Caco-2 (cell line): ENCODE results near the gene TAOK2. TPM values are rescaled to one million over a fixed set of nuclear protein-coding genes. Genes with fewer than 3 reads are reported as not detected.
"Not testable (repeated sequence)": the region's sequence is repeated elsewhere in the genome, so short reads cannot be mapped to it uniquely, and the experiment has no call there.

Experiments used
- BruUV-seq: library from RNA; stranded (reverse); fragments of 400-500 nt; replicated peaks from 2 replicates; lab custom pipeline; 2021; lab: Mats Ljungman, UMichigan
- CTCF ChIA-PET: fragments of 300-600 bp; sonication (Branson Sonifier 250); formaldehyde crosslinking; loops from one replicate; lab custom pipeline; 2022; ENCODE audit warnings: antibody characterized with exemption; lab: Charles Lee
- POLR2A ChIA-PET: fragments of 300-600 bp; sonication (Branson Sonifier 250); formaldehyde crosslinking; loops from one replicate; lab custom pipeline; 2022; ENCODE audit warnings: antibody characterized with exemption; lab: Charles Lee
- DNase-seq, 2 experiments: peaks; one replicate each; pipeline versions ENCODE4 v3.0.0 to v3.0.0-alpha.2; 2020 to 2022
- H3K27me3 ChIP-seq: replicated peaks from 2 replicates; pipeline ENCODE4 v1.6.0; 2011; ENCODE audit warnings: low read length; ENCODE audit not compliant: control insufficient read depth, insufficient read depth
- H3K36me3 ChIP-seq: 2 replicates; pipeline ENCODE4 v1.5.1; 2011; ENCODE audit warnings: low read length; ENCODE audit not compliant: control insufficient read depth, insufficient read depth
- H3K4me1 ChIP-seq: fragments of 250-450 bp; sonication (Bioruptor Pico); 2 replicates; pipeline ENCODE4 v1.5.1; 2020; ENCODE audit warnings: mild to moderate bottlenecking
- H3K4me3 ChIP-seq: 2 replicates; pipeline ENCODE4 v1.5.1; 2011; ENCODE audit warnings: low read depth, mild to moderate bottlenecking, control low read depth, low read length
- H3K9me3 ChIP-seq: fragments of 250-450 bp; sonication (Bioruptor Pico); 2 replicates; pipeline ENCODE4 v1.5.1; 2020; ENCODE audit warnings: mild to moderate bottlenecking, moderate library complexity
- H3K27ac Mint-ChIP-seq: one replicate; pipeline ENCODE4 v1.8.0; 2022; ENCODE audit warnings: mixed read lengths; ENCODE audit not compliant: unreplicated experiment
- H3K27me3 Mint-ChIP-seq: one replicate; pipeline ENCODE4 v1.8.0; 2022; ENCODE audit warnings: mixed read lengths; ENCODE audit not compliant: insufficient read depth, unreplicated experiment
- H3K36me3 Mint-ChIP-seq: one replicate; pipeline ENCODE4 v1.8.0; 2022; ENCODE audit warnings: mild to moderate bottlenecking, mixed read lengths; ENCODE audit not compliant: insufficient read depth, unreplicated experiment
- H3K4me1 Mint-ChIP-seq: one replicate; pipeline ENCODE4 v1.8.0; 2022; ENCODE audit warnings: low read depth, mixed read lengths; ENCODE audit not compliant: unreplicated experiment
- H3K4me3 Mint-ChIP-seq: one replicate; pipeline ENCODE4 v1.8.0; 2022; ENCODE audit warnings: mild to moderate bottlenecking, moderate library complexity, mixed read lengths; ENCODE audit not compliant: unreplicated experiment
- H3K9me3 Mint-ChIP-seq: one replicate; pipeline ENCODE4 v1.8.0; 2022; ENCODE audit warnings: mixed read lengths; ENCODE audit not compliant: unreplicated experiment
- CTCF ChIP-seq, 2 experiments: fragments of 200-600 bp in 1 of 2; IDR thresholded peaks; 1 replicate in 1 of 2; 2 replicates in 1 of 2; pipeline versions ENCODE4 v1.5.1 to v1.8.0; 2011 to 2022; ENCODE audit warnings: antibody characterized with exemption in 1 of 2, control low read depth in 1 of 2, inconsistent platforms in 1 of 2, low read depth in 1 of 2, low read length in 1 of 2, mild to moderate bottlenecking in 1 of 2, moderate library complexity in 1 of 2; ENCODE audit not compliant: insufficient read depth in 1 of 2, severe bottlenecking in 1 of 2, unreplicated experiment in 1 of 2
- intact Hi-C: fragments of 100-400 bp; cut with micrococcal nuclease; formaldehyde crosslinking; loops from one replicate; pipeline ENCODE4 v1.10.0; 2022; ENCODE audit not compliant: unreplicated experiment
- total RNA-seq: library from RNA; stranded (reverse); gene quantifications from 2 replicates; pipeline ENCODE4 v1.2.3, GENCODE V29; 2022

TAOK2 gene
- total RNA-seq, 1 experiment from 2014 or later = 47.1 TPM

GRCh38 chr16:30011714-30012504, 38.2 kb downstream of the TAOK2 start:
- no peak overlapping the region for H3K27ac Mint-ChIP-seq
- no peaks in the 10 kb centered on the region for H3K9me3 ChIP-seq
- no peaks in the 10 kb centered on the region for H3K4me1 Mint-ChIP-seq
- BruUV-seq = no TSS peak
- H3K4me1 ChIP-seq = no peaks in the 10 kb centered on the region
- ChIA-PET CTCF (interaction anchor here (1.1 kb wide), 1 partner anchor 113 kb away, joined by 4 read pairs; the partner anchor contains the start of gene SEZ6L2), POLR2A (interaction anchor here (0.6 kb wide), 1 partner anchor 15 kb away, joined by 10 read pairs; no protein-coding TSS in a partner anchor)
- H3K27me3 ChIP-seq = no peaks in the 10 kb centered on the region
- no peaks in the 10 kb centered on the region for H3K9me3 Mint-ChIP-seq
- DNase-seq = no peak
- H3K4me3 ChIP-seq = peak overlapping the region; percentile 83
- no peak for TF ChIP-seq CTCF (IDR thresholded peaks at IDR 0.05; ENCODE audit: insufficient read depth in 1 of 2, low read depth in 1 of 2, low read length in 1 of 2, severe bottlenecking in 1 of 2, unreplicated experiment in 1 of 2)
- H3K36me3 ChIP-seq = no peaks in the 10 kb centered on the region
- H3K36me3 Mint-ChIP-seq = no peaks in the 10 kb centered on the region
- H3K27me3 Mint-ChIP-seq = no peaks in the 10 kb centered on the region
- intact Hi-C loops = no loop called here
- H3K4me3 Mint-ChIP-seq = peak overlapping the region; percentile 68

GRCh38 chr16:30012598-30012997, 38.9 kb downstream of the TAOK2 start:
- H3K36me3 ChIP-seq, H3K9me3 ChIP-seq, BruUV-seq, H3K36me3 Mint-ChIP-seq, H3K27me3 Mint-ChIP-seq, H3K27me3 ChIP-seq, H3K27ac Mint-ChIP-seq, H3K4me1 ChIP-seq, intact Hi-C loops, H3K4me3 ChIP-seq, CTCF ChIA-PET, DNase-seq, H3K9me3 Mint-ChIP-seq, POLR2A ChIA-PET, H3K4me1 Mint-ChIP-seq, H3K4me3 Mint-ChIP-seq: not testable (repeated sequence)

- BruUV-seq, H3K4me3 ChIP-seq, H3K9me3 ChIP-seq, H3K27me3 Mint-ChIP-seq, CTCF ChIA-PET, H3K4me1 Mint-ChIP-seq, H3K27me3 ChIP-seq, H3K9me3 Mint-ChIP-seq, intact Hi-C loops, H3K36me3 Mint-ChIP-seq, H3K4me3 Mint-ChIP-seq, H3K4me1 ChIP-seq, H3K36me3 ChIP-seq, H3K27ac Mint-ChIP-seq, POLR2A ChIA-PET, DNase-seq: not testable (repeated sequence)
Measured at GRCh38 chr16:30015450-30015849, 41.8 kb downstream of the TAOK2 start.

- ChIA-PET POLR2A (interaction anchor here (0.6 kb wide), 1 partner anchor 610 kb away, joined by 3 read pairs; the partner anchor contains the start of gene NPIPB11), CTCF (no interaction called here)
- H3K4me1 Mint-ChIP-seq = no peaks in the 10 kb centered on the region
- Histone ChIP-seq H3K27me3 (no peaks in the 10 kb centered on the region), H3K4me3 (no peak overlapping the region), H3K4me1 (no peaks in the 10 kb centered on the region), H3K36me3 (no peaks in the 10 kb centered on the region), H3K9me3 (no peaks in the 10 kb centered on the region)
- H3K36me3 Mint-ChIP-seq = peaks cover 7% of the 10 kb centered on the region
- intact Hi-C loops = no loop called here
- no peak overlapping the region for H3K27ac Mint-ChIP-seq
- H3K27me3 Mint-ChIP-seq = no peaks in the 10 kb centered on the region
- H3K9me3 Mint-ChIP-seq = no peaks in the 10 kb centered on the region
- TF ChIP-seq CTCF (IDR thresholded peaks at IDR 0.05; ENCODE audit: insufficient read depth in 1 of 2, low read depth in 1 of 2, low read length in 1 of 2, severe bottlenecking in 1 of 2, unreplicated experiment in 1 of 2) = no peak
- H3K4me3 Mint-ChIP-seq = no peak overlapping the region
- no TSS peak for BruUV-seq
- no peak for DNase-seq
Measured at GRCh38 chr16:30016555-30017276, 43.0 kb downstream of the TAOK2 start.
